Stromal cell of bone marrow (primary cell): ENCODE data around the gene KIAA0930.

Experiments used
- DNase-seq: peaks from one replicate; pipeline ENCODE4 v3.0.0-alpha.2; 2012; ENCODE audit warnings: low read depth

KIAA0930 gene

DNA sequence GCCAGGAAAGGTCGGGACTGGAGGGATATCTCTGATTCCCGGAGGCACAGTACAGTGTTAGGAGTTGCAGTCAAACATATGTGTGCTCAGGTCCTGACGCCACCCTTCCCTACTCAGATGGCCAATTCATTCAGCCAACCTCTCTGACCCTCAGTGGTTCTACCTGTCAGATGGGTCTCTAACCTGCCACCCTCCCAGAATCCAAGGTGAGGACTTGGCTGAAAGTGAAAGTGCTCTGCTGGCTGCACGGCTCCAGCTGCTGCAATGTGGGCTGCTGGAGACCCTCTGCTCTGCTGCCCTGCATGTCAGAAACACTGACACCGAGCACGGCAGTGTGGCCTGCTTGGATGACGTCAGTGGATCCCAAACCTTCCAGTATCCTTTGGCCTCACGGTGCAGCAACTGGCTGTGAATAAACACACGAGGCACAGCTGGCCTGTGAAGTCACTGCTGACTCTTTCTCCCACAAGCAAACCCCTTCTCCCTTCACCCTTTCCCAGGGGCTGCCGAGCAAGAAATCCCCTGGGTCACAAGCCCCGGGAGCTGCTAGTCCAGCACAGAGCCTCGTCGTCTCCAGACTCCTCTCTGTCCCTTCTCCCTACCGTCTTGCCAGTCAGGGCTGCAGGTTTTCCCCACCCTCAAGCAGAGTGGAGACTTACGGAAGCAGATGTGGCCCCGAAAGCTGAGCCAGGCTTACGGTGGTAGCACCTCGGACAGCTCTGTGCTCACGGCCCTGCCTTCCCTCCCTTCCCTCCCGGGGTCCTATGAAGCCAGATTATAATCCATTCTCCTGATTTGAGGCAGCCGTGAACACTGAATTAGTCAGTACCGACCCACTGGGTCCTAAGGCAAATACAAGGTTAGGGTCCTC lies 24.3 kb downstream of the KIAA0930 start:
- no peak for DNase-seq

DNA sequence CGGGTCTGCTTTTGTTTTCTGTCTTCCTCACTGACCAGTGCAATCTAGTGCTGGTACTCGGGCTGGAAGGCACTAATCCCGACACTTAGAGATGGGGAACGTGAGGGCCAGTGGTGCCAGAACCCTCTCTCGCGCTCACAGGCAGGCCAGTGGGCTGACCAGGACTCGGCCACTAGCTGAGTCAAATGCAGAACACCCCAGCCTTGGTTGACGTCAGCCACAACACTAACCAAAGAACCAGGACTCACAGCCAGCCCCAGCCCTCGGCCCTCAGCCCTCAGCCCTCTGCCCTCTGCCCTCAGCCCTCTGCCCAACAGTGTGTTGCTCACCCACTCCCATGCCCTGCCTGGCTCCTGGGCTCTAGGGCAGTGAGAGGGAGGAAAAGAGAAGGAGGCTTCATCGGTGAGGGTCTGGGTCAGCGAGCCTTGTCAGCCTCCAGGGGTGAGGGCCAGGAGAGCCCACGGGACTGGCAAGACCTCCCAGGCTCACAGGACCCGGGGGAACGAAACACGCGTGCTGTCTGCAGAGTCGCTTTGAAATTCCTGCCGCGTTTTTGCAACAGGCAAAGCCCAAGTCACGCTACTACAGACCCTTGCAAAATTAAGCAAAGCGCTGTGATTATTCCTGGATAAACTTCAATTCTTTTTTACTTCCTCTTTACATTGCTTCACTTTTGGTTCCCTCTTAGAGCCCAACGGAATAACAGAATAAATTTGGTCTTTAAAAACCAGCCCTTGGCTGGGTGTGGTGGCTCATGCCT lies 27.5 kb downstream of the KIAA0930 start:
- peak; percentile 61 for DNase-seq

DNA sequence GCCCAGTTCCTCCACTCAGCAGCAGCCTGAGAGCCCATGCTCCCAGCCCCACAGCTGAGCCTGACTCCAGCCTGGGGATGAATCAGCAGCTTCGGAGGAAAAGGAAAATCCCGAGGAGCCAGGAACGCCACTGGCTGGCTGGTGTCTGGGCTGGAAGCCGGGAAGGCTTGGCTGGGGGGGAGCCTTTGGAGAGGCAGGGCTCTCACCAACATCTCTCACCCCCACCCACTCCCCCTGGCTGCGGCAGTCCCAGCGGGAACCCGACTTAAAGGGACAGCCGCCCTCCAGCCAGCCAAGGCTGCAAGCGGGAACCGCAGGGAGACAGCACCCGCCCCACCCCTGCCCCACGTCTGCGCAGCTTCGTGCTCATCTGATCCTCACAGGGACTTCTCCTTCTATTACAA lies 28.4 kb downstream of the KIAA0930 start:
- DNase-seq, result peak; percentile 89

DNA sequence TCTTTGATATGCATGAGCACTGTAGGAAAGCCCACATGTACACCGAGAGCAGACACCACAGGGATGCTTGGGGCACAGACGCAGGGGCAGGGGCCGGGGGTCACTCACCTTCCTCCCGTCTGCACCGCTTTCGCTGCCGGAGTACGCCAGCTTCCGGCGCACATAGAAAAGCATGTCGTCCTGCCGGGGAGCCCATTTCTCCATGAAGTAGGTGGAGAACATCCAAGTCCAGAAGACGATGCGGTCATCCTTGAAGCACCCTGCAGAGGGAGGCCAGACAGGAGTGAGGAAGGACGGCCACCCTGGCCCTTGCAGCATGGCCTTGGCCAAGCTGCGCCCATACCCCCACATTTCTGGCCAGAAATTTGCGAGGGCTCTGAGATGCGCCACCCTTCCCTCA lies 28.8 kb downstream of the KIAA0930 start:
- no peak for DNase-seq

DNA sequence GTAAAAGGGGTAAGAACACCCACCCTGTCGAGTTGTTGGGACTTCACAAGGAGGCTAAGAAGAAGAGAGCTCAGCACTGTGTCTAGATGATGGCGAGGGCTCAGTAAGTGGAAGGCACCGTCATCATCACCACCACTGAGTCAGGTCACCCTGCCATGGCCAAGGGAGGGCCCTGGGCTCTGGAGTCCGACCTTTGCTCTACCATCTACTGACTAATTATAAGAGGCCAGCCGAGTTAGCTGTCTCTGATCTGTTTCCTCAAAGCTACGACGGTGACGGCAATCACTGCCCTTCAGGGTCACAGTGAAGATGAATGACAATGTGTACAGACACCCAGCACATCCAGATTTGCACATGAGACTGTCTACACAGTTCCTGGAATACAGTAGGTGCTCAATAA lies 29.3 kb downstream of the KIAA0930 start:
- no peak for DNase-seq

GRCh38 chr22:45210991-45211390 lies 29.7 kb downstream of the KIAA0930 start:
- no peak for DNase-seq

GRCh38 chr22:45210577-45210976 lies 30.1 kb downstream of the KIAA0930 start:
- no peak for DNase-seq

DNA sequence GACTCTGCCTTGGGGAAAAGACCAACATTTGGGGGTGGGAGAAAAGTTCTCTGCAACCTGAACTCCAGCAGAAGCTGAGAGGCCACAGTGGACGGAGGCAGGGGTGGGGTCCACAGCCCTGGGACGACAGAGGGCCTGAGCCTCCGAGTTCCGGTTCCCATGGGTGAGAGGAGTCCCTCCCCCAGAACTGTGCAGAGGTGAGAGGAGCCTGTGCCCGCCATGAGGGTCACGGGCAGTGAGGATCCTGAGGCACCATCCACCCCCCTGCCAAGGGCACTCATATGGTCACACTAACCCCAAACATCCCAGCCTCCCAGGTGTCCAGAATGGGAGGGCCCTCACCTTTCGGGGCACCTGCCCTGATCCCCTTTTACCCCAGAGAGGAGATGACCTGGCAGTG lies 30.5 kb downstream of the KIAA0930 start:
- DNase-seq, result no peak

- peak; percentile 43 for DNase-seq
These were observed 31.5 kb downstream of the KIAA0930 start for GRCh38 chr22:45208993-45209838.

- no peak for DNase-seq
These were observed 32.0 kb downstream of the KIAA0930 start for GRCh38 chr22:45208696-45208992.

DNA sequence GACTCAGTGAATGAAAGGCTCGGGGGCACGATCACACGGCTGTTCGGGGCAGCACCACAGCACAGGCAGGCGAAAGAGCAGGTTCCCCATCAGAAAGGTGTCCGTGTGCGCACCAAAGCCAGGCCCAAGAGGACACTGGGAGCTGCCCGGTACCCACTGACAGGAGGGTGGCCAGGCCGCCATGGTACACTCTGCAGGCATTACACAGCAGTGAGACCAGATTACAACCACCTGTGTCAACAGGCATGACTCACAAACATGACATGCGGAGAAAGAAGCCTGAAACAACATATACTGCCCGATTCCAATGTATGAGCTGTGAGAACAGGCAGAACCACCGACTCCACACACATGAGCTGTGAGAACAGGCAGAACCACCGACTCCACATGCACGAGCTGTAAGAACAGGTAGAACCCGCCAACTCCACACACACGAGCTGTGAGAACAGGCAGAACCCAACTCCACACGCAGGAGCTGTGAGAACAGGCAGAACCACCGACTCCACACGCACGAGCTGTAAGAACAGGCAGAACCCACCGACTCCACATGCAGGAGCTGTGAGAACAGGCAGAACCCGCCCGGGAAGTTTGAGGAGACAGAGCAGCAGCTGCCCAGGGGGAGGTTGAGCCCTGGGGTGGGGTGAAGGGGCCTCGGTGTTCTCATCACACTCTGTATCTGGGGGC lies 32.6 kb downstream of the KIAA0930 start:
- no peak for DNase-seq

- DNase-seq, result no peak
These were observed 33.2 kb downstream of the KIAA0930 start for GRCh38 chr22:45207533-45207932.

- no peak for DNase-seq
These were observed 34.5 kb downstream of the KIAA0930 start for GRCh38 chr22:45206233-45206632.

DNA sequence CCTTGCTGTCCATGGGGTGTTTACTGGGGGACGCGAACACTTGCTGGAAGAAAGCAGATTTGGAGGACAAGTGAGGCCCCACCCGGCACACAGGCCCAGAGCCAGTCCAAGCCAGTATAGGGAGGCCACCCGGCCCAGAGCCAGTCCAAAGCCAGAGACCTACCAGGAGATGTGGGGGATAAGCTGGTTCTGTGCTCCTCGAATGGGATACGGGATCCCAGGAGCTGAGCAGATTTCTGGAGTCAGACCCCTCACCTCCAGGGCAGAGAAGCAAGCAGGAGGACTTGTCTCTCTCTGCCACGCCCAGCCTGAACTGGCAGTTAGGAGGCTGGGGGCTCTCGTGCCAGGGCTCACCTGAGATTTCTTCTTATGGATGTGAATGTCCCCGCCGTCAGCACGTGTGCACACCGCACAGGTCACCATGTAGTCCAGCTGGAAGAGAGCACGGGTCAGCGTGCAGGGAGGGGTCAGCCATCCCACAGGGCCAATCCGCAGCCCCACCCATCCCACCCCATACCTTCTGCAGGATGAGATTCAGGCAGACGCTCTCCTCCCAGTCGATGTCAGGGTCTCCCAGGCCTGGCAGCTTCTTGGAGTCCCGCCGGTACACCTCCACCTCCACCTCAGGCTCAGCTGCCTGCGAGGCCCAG lies 35.3 kb downstream of the KIAA0930 start:
- no peak for DNase-seq

DNA sequence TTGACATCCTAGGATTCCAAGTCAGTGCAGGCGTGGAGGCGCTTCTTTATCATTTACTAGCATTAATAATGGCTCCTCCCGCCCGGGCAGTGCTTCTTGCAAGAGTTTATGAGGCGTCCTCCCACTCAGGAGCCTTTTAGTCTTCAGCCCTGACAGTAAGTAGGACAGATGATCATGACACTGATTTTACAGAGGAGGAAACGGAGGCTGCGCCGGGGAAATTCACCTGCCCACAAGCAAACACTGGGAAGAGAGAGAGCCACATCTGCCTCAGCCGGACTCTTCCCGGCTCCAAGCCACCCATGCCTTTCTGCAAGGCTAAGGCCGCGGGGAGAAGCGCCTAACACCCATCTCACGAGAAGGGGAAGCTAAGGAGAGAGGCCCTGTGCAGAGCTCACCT lies 35.9 kb downstream of the KIAA0930 start:
- DNase-seq, result no peak

DNA sequence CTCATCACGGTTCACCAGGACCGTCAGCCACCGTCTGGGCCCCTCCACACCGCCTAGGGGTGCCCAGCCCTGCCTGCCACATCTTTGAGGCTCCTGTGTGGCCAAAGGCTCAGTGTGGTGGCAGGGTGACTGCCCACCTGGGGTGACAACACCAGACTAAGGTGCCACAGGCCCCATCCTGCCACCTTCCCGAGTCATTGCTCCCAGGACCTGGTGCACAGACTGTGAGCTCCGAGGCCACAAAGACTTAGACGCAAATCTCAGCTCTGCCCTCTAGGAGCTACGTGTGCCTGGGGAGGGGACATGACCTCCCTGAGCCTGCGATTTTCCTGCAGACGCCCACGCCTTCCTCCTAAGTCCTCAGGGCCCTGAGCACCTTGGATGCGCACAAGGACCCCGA lies 36.5 kb downstream of the KIAA0930 start:
- no peak for DNase-seq

DNA sequence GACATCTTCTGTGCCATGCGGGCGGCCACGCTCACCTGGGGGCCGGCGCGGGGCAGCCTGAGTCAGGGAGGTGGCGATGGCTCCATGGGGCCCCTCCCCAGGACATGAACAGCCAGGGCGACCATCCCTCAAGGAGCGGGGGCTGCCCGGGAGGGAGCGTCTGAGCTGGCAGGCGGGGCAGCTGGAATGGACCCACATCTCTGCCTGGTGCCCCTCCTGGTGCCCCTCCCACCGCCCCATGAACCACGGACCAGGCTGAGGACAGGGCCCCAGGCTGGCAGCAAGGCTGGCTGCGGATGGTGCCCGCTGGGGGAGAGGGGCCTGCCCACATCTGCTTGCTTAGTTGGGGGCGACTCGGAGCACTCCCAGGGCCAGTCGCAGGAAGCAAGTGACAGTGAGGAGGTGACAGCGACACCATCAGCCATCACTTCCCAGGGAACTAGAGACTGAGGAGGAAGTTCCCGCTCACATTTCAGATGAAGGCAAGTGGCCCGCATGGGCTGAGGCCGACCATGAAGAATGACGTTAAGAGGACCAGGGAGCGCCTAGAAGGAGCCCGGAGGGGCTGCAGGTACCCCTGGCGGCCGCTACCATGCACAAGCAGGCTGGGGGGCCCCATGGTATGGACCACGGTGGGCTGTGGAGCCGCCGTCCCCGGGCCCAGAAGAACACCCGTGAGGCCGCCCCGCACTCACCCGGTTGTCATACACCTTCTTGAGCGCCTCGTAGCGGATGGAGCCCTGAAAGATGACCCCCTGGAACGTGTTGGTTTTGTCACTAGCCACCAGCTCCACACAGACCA lies 37.3 kb downstream of the KIAA0930 start:
- no peak for DNase-seq

DNA sequence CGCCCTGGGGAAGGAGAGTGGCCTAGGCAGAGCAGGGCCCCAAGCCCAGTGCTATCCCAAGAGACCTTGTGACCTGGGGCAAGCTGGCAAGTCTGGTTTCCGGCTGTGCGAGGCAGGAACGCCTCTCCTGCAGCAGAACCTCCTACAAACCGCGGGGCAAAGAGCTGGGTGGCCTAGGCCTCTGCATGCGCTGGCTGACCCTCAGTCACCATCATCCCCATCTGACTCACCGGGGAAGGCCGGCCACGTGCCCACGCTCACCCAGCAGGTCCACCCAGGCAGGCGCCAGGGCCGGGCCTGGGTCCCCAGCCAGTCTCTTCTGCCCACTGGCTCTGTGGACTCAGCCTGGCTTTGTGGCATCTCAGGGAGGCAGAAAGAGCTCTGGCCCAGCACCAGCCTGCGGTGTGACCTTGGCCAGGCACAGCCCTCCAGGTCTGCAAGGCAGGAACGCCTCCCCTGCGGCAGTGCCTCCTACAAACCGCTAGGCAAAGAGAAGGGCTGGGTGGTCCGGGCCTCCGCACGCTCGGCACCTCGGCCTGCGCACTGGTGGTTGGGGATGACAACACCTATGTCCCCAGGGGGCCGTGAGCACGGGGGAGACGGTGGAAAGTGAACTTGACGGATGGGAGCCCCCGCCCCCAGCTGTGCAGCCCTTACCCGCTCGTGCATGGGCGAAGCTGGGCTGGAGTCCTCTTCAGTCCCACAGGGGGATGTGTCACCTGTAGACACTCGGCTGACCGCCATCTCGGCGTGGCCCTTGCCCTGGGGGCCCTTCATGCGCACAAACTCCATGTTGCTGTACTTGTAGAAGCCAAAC lies 38.2 kb downstream of the KIAA0930 start:
- no peak for DNase-seq

DNA sequence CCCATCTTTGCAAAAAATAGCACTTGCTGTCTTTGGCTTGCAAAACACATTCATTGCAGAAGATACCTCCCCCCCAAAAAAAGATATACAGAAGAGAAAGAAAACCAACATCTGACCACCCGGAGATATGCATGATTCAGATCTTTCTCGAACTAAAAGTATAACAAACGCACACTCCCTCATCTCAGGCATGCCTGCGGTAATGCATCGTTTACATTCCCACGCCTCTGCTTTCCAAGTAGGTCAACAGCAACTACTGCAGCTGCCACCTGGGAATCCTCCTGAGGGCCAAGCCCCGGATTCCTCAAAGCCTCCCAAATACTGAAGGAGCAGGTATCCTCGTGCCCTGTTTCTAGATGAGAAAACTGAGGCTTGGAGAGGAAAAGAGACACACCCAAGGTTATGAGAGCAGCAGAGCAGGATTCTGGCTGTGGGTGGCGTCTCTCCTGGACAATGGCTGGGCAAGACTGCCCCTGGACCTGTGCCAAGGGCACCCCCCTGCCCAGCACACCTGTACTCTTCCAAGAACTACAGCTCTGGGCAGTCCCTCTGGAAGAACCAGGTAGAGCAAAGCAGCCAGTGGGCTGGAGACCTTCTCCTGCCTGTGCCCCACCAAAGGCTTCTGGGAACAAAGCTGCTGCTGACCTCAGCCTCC lies 38.9 kb downstream of the KIAA0930 start:
- no peak for DNase-seq
